ENCODE data around the gene CD247.

DNA sequence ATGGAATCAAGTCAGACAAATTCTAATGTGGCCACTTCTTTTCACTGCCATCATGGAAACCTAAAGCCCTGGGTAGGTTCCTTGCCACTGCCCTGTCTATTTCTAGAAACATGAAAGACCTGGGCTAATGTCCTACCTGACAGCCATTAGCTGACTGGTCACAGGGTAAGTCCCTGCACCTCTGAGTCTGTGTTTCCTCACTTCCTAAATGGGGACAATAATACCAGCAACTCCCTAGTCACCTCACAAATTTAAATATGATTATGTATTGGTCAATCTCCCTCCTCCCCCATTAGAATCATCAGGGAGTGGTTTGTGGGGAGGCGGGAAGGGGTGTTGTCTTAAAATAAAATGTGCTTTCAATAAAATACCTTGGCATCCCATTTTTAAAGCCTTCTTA, 33.0 kb upstream of the CD247 start:
- TF ChIP-seq POLR2AphosphoS5 (IDR thresholded peaks at IDR 0.05): no peak
- TF ChIP-seq, protein P1, sequence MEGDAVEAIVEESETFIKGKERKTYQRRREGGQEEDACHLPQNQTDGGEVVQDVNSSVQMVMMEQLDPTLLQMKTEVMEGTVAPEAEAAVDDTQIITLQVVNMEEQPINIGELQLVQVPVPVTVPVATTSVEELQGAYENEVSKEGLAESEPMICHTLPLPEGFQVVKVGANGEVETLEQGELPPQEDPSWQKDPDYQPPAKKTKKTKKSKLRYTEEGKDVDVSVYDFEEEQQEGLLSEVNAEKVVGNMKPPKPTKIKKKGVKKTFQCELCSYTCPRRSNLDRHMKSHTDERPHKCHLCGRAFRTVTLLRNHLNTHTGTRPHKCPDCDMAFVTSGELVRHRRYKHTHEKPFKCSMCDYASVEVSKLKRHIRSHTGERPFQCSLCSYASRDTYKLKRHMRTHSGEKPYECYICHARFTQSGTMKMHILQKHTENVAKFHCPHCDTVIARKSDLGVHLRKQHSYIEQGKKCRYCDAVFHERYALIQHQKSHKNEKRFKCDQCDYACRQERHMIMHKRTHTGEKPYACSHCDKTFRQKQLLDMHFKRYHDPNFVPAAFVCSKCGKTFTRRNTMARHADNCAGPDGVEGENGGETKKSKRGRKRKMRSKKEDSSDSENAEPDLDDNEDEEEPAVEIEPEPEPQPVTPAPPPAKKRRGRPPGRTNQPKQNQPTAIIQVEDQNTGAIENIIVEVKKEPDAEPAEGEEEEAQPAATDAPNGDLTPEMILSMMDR (IDR thresholded peaks at IDR 0.05): no peak
- no peak for TF ChIP-seq POLR2A (IDR thresholded peaks at IDR 0.05)

Data from prostate gland (tissue), 2 donors.